ENCODE results near the gene LCLAT1.
"Not testable (repeated sequence)": the region's sequence is repeated elsewhere in the genome, so short reads cannot be mapped to it uniquely, and the experiment has no call there.

Gene LCLAT1

DNA sequence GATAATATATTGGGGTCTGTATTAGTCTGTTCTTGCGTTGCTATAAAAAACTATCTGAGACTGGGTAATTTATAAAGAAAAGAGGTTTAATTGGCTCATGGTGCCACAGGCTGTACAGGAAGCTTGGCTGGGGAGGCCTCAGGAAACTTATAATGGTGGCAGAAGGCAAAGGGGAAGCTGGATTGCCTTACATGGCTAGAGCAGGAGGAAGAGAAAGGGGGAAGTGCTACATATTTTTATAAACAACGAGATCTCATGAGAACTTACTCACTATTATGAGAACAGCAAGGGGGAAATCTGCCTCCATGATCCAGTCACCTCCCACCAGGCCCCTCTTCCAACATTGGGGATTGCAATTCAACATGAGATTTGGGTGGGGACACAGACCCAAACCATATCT is 48.9 kb downstream of the LCLAT1 start:
- peaks cover 26% of the 10 kb centered on the region for H3K9me3 ChIP-seq (ENCODE audit: insufficient read depth, low read depth, low read length)
- H3K27ac ChIP-seq (ENCODE audit: low read length); H3K27me3 ChIP-seq (ENCODE audit: insufficient read depth, low read length); H3K9ac ChIP-seq (ENCODE audit: low read depth, low read length); H3K36me3 ChIP-seq (ENCODE audit: insufficient read depth, low read depth, low read length); H3K4me3 ChIP-seq (ENCODE audit: low read length); H3K4me1 ChIP-seq (ENCODE audit: insufficient read depth, low read length): not testable (repeated sequence)

DNA sequence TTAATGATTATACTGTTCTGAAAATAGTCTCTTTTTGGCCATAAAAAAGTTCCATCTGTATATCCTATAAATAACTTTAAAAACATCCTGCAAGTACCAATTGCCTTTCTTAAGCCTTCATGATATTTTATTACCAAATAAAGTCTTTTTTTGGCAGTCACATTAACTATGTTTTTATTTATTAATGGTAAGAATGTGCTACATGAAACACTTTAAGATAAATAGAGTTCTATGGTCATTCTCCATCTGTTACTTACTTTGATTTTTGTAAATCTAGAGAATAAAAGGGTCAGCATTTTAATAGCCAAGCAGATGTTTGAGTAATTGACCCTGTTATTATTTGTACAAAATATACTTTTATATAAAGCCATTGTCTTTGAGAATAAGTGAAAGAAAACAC is 52.6 kb downstream of the LCLAT1 start:
- no peak overlapping the region for H3K4me3 ChIP-seq (ENCODE audit: low read length)
- H3K27me3 ChIP-seq (ENCODE audit: insufficient read depth, low read length) = no peaks in the 10 kb centered on the region
- H3K36me3 ChIP-seq (ENCODE audit: insufficient read depth, low read depth, low read length) = peaks cover 6% of the 10 kb centered on the region; the same call in 1 of the 2 replicates
- H3K27ac ChIP-seq (ENCODE audit: low read length) = no peak overlapping the region
- 0 out of 2 replicates have a peak, but pooled peaks cover 2% of the 10 kb centered on the region for H3K4me1 ChIP-seq (ENCODE audit: insufficient read depth, low read length)
- H3K9ac ChIP-seq (ENCODE audit: low read depth, low read length) = no peak overlapping the region
- peaks cover 27% of the 10 kb centered on the region for H3K9me3 ChIP-seq (ENCODE audit: insufficient read depth, low read depth, low read length)

DNA sequence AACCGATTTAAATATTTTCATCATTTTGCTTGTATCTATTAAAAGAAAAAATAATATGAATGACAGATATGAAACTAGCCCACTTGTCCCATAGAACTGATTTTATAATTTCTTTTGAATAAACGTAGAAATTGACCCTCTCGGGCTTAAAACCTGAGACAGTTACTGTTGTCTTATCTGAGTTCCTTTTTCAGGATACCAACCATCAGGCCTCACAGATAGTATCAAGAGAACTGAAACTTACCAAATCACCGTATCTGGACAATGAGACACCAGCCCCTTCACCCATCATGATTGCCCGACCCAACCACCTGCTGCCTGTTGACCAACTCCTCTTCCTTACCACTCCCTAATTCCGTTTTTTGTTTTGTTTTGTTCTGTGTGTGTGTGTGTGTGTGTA is 53.7 kb downstream of the LCLAT1 start:
- Histone ChIP-seq H3K9me3 (ENCODE audit: insufficient read depth, low read depth, low read length) (peaks cover 27% of the 10 kb centered on the region), H3K27me3 (ENCODE audit: insufficient read depth, low read length) (no peaks in the 10 kb centered on the region), H3K36me3 (ENCODE audit: insufficient read depth, low read depth, low read length) (peaks cover 6% of the 10 kb centered on the region; the same call in 1 of the 2 replicates), H3K4me3 (ENCODE audit: low read length) (no peak overlapping the region), H3K27ac (ENCODE audit: low read length) (no peak overlapping the region), H3K4me1 (ENCODE audit: insufficient read depth, low read length) (0 out of 2 replicates have a peak, but pooled peaks cover 2% of the 10 kb centered on the region), H3K9ac (ENCODE audit: low read depth, low read length) (no peak overlapping the region)

DNA sequence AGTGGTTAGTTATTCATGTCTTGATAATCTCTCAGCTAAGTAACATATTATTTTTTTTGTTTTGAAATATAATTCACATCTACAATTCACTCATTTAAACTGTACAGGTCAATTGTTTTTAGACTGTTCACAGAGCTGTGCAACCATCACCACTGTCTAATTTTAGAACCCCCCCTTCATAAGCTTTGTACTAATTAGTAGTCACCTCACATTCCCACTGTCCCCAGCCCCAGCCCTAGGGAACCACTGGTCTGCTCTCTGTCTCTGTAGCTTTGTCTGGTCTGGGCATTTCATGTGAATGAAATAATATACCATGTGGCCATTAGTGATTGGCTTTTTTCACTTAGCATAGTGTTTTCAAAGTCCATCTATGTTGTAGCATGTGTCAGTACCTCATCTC is 55.3 kb downstream of the LCLAT1 start:
- Histone ChIP-seq H3K4me1 (ENCODE audit: insufficient read depth, low read length) (0 out of 2 replicates have a peak, but pooled peaks cover 2% of the 10 kb centered on the region), H3K27ac (ENCODE audit: low read length) (no peak overlapping the region), H3K9ac (ENCODE audit: low read depth, low read length) (no peak overlapping the region), H3K4me3 (ENCODE audit: low read length) (no peak overlapping the region), H3K9me3 (ENCODE audit: insufficient read depth, low read depth, low read length) (peaks cover 27% of the 10 kb centered on the region), H3K27me3 (ENCODE audit: insufficient read depth, low read length) (no peaks in the 10 kb centered on the region), H3K36me3 (ENCODE audit: insufficient read depth, low read depth, low read length) (peaks cover 6% of the 10 kb centered on the region; the same call in 1 of the 2 replicates)

DNA sequence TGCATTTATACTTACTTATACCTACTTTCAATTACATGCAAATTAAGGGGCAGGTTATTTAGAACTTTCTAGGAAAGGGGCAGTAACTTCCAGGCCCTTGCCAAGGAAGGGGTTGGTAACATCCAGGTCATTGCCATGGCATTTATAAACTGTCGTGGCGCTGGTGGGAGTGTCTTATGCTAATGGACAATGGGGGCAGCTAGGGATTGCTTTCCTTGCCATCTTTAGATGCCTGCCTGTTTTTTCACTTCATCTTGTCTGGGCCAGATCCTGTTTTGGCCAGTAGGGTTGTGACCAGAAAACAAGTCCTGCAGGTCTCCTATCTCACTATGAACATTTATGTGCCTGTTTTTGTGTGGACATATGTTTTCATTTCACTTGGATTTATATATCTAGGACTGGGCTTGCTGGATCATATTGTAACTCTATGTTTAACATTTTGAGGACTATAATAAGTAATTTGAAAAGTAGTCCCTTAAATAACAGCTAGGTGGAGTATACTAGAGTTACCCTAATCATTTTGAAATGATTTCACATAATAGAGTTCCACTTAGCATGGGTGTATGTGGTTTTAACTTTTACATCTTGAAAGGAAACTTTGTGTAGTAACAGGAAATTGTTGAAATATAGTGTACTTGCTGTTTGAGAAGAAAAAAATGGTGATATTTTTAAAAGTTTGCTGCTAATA is 56.1 kb downstream of the LCLAT1 start:
- Histone ChIP-seq H3K27me3 (ENCODE audit: insufficient read depth, low read length) (no peaks in the 10 kb centered on the region), H3K36me3 (ENCODE audit: insufficient read depth, low read depth, low read length) (peaks cover 6% of the 10 kb centered on the region; the same call in 1 of the 2 replicates), H3K9me3 (ENCODE audit: insufficient read depth, low read depth, low read length) (peaks cover 24% of the 10 kb centered on the region), H3K4me3 (ENCODE audit: low read length) (no peak overlapping the region), H3K4me1 (ENCODE audit: insufficient read depth, low read length) (0 out of 2 replicates have a peak, but pooled peaks cover 2% of the 10 kb centered on the region), H3K27ac (ENCODE audit: low read length) (no peak overlapping the region), H3K9ac (ENCODE audit: low read depth, low read length) (no peak overlapping the region)

DNA sequence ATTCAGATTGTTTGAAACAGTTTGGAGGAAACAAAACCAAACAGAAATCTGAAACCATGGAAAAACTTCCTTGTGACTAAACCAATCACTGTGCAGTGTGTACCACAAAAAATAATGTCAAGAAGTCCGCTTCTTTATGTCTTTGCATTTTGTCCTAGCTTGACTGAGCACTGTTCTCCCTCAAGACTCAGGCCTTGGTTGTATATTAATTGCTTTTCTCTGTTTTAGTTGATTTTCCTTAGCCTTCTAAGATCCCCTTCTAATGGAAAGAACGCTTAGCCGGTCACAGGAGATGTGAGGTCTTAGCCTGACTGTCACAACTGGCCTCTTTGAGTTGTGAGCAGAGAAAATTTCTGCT is 56.6 kb downstream of the LCLAT1 start:
- H3K27ac ChIP-seq (ENCODE audit: low read length) = no peak overlapping the region
- no peak overlapping the region for H3K9ac ChIP-seq (ENCODE audit: low read depth, low read length)
- peaks cover 6% of the 10 kb centered on the region; the same call in 1 of the 2 replicates for H3K36me3 ChIP-seq (ENCODE audit: insufficient read depth, low read depth, low read length)
- H3K9me3 ChIP-seq (ENCODE audit: insufficient read depth, low read depth, low read length) = peaks cover 22% of the 10 kb centered on the region; the same call in 1 of the 2 replicates
- H3K27me3 ChIP-seq (ENCODE audit: insufficient read depth, low read length) = no peaks in the 10 kb centered on the region
- no peak overlapping the region for H3K4me3 ChIP-seq (ENCODE audit: low read length)
- 0 out of 2 replicates have a peak, but pooled peaks cover 2% of the 10 kb centered on the region for H3K4me1 ChIP-seq (ENCODE audit: insufficient read depth, low read length)

DNA sequence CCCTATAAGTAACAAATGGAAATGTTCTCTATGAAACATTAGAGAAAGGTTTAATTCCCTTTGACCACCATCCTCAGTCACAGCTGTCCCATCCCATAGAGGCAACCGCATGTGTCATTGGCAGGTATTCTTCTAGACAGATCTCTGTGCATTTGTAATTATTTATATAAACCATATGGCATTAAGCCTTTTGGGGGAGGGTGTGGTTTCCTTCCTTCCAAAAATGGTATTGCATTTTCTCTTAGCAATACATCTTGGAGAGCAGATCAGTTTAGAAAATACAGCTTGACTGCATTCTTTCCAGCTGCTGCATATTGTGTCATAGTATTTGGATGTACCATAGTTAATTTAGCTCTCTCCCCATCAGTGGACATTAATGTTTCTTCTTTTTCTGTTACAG is 57.7 kb downstream of the LCLAT1 start:
- 0 out of 2 replicates have a peak, but pooled peaks cover 2% of the 10 kb centered on the region for H3K4me1 ChIP-seq (ENCODE audit: insufficient read depth, low read length)
- peaks cover 6% of the 10 kb centered on the region; the same call in 1 of the 2 replicates for H3K36me3 ChIP-seq (ENCODE audit: insufficient read depth, low read depth, low read length)
- H3K9ac ChIP-seq (ENCODE audit: low read depth, low read length) = no peak overlapping the region
- H3K27me3 ChIP-seq (ENCODE audit: insufficient read depth, low read length) = no peaks in the 10 kb centered on the region
- H3K4me3 ChIP-seq (ENCODE audit: low read length) = no peak overlapping the region
- peaks cover 15% of the 10 kb centered on the region; the same call in 1 of the 2 replicates for H3K9me3 ChIP-seq (ENCODE audit: insufficient read depth, low read depth, low read length)
- H3K27ac ChIP-seq (ENCODE audit: low read length) = no peak overlapping the region

DNA sequence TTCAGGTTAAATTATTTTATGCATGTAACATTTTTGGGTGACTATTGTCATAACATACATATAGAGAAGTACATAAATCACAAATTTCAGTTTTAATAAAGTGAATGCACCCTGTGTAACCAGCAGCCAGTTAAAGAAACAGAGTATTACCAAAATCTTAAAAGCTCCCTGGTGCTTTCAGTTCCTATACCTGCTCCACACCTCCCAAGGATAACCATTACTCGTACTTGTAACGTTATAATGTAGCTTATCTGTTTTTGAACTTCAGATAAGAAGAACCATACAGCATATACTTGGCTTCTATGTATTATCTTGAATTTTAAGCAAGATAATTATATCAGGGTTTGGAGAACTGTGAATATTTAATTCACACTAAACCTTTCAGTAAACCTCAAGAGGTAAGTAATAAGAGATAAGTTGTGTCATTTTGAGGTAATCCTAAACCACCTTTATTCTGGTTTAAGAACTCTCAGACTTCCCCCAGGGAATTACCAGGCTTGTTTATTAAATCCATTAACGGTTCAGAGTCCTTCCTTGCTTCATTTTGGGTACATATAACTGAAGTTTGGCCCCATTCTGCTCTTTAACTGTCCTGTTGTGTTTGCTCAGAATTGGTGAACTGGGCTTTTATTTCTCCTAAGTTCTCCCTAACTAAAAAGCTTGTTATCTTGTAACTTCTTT is 58.6 kb downstream of the LCLAT1 start:
- no peaks in the 10 kb centered on the region for H3K27me3 ChIP-seq (ENCODE audit: insufficient read depth, low read length)
- H3K4me1 ChIP-seq (ENCODE audit: insufficient read depth, low read length) = 0 out of 2 replicates have a peak, but pooled peaks cover 2% of the 10 kb centered on the region

DNA sequence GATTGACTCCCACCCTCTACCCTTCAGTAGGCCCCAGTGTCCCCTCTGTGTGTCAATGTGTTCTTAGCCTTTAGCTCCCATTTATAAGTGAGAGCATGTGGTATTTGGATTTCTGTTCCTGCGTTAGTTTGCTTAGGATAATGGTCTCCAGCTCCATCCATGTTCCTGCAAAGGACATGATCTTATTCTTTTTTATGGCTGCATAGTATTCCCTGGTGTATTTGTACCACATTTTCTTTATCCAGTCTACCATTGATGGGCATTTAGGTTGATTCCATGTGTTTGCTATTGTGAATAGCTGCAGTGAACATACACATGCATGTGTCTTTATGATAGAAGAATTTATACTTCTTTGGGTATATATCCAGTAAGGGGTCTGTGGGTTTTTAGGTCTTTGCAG is 60.4 kb downstream of the LCLAT1 start:
- not testable (repeated sequence) for H3K4me3 ChIP-seq (ENCODE audit: low read length); H3K9ac ChIP-seq (ENCODE audit: low read depth, low read length); H3K27me3 ChIP-seq (ENCODE audit: insufficient read depth, low read length); H3K27ac ChIP-seq (ENCODE audit: low read length); H3K9me3 ChIP-seq (ENCODE audit: insufficient read depth, low read depth, low read length); H3K36me3 ChIP-seq (ENCODE audit: insufficient read depth, low read depth, low read length)
- peaks cover 11% of the 10 kb centered on the region for H3K4me1 ChIP-seq (ENCODE audit: insufficient read depth, low read length)

More for the DNA sequence above, 58.6 kb downstream of the LCLAT1 start:
- H3K9ac ChIP-seq (ENCODE audit: low read depth, low read length) = no peak overlapping the region
- no peak overlapping the region for H3K27ac ChIP-seq (ENCODE audit: low read length)
- peaks cover 8% of the 10 kb centered on the region; the same call in 1 of the 2 replicates for H3K9me3 ChIP-seq (ENCODE audit: insufficient read depth, low read depth, low read length)
- no peaks in the 10 kb centered on the region; the same call in 1 of the 2 replicates for H3K36me3 ChIP-seq (ENCODE audit: insufficient read depth, low read depth, low read length)
- H3K4me3 ChIP-seq (ENCODE audit: low read length) = no peak overlapping the region

DNA sequence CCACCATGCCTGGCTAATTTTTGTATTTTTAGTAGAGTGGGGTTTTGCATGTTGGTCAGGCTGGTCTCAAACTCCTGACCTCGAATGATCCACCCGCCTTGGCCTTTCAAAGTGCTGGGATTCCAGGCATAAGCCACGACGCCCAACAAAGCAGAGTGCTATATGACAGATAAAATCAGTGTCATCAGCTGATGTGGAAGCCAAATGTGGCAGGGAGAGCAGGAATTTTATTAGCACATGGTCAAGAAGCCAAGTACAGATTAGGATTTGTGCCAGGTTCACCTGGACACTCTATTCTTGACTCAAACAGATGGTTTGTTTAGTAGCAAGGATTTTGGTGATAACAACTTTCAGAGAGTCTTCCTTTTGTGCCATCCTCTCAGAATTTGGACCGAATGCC is 62.7 kb downstream of the LCLAT1 start:
- Histone ChIP-seq H3K9ac (ENCODE audit: low read depth, low read length) (no peak overlapping the region), H3K4me3 (ENCODE audit: low read length) (no peak overlapping the region), H3K27me3 (ENCODE audit: insufficient read depth, low read length) (no peaks in the 10 kb centered on the region), H3K9me3 (ENCODE audit: insufficient read depth, low read depth, low read length) (0 out of 2 replicates have a peak, but pooled peaks cover 5% of the 10 kb centered on the region), H3K36me3 (ENCODE audit: insufficient read depth, low read depth, low read length) (no peaks in the 10 kb centered on the region), H3K27ac (ENCODE audit: low read length) (no peak overlapping the region), H3K4me1 (ENCODE audit: insufficient read depth, low read length) (peaks cover 15% of the 10 kb centered on the region)

DNA sequence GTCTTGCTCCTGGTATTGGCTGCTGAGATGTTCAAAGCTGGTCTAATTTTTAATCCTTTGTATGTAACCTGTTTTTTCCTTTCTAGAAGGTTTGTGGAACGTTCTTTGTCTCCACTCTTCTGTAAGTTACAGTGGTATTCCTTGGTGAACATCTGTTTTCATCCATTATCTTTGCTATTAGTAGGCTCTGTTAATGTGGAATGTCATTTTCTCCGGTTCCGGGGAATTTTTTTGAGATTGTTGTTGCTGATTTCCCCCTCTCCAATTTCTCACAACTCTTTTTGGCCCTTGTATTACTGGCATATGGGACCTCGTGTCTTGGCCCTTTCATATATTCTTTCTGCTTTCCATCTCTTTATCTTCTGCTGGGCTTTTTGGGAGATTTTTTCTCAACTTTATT is 63.4 kb downstream of the LCLAT1 start:
- H3K27ac ChIP-seq (ENCODE audit: low read length) = no peak overlapping the region
- H3K4me3 ChIP-seq (ENCODE audit: low read length) = no peak overlapping the region
- peaks cover 15% of the 10 kb centered on the region for H3K4me1 ChIP-seq (ENCODE audit: insufficient read depth, low read length)

More for the DNA sequence above, 63.4 kb downstream of the LCLAT1 start:
- 0 out of 2 replicates have a peak, but pooled peaks cover 5% of the 10 kb centered on the region for H3K9me3 ChIP-seq (ENCODE audit: insufficient read depth, low read depth, low read length)
- no peak overlapping the region for H3K9ac ChIP-seq (ENCODE audit: low read depth, low read length)
- no peaks in the 10 kb centered on the region for H3K36me3 ChIP-seq (ENCODE audit: insufficient read depth, low read depth, low read length)
- no peaks in the 10 kb centered on the region for H3K27me3 ChIP-seq (ENCODE audit: insufficient read depth, low read length)
